Measurements from ENCODE around the gene AKAP17A.

The AKAP17A gene

GRCh38 chrX:1582686-1583437, 8.5 kb upstream of the AKAP17A start:
- peak; percentile 48 for DNase-seq (ENCODE audit: low read depth)

GRCh38 chrX:1584237-1585011, 7.0 kb upstream of the AKAP17A start:
- DNase-seq (ENCODE audit: low read depth), result no peak

GRCh38 chrX:1587161-1587560, 4.2 kb upstream of the AKAP17A start:
- no peak for DNase-seq (ENCODE audit: low read depth)

- no peak for DNase-seq (ENCODE audit: low read depth)
These were observed 1.9 kb upstream of the AKAP17A start for GRCh38 chrX:1589356-1590130.

- DNase-seq (ENCODE audit: low read depth), result no peak
These were observed 562 bp downstream of the AKAP17A start for GRCh38 chrX:1591863-1592469.

- no peak for DNase-seq (ENCODE audit: low read depth)
These were observed 1.2 kb downstream of the AKAP17A start for GRCh38 chrX:1592470-1593142.

- no peak for DNase-seq (ENCODE audit: low read depth)
These were observed 2.2 kb downstream of the AKAP17A start for GRCh38 chrX:1593286-1594271.

- DNase-seq (ENCODE audit: low read depth), result no peak
These were observed 4.3 kb downstream of the AKAP17A start for GRCh38 chrX:1595711-1596060.

- DNase-seq (ENCODE audit: low read depth), result no peak
These were observed 5.4 kb downstream of the AKAP17A start for GRCh38 chrX:1596676-1597344.

- no peak for DNase-seq (ENCODE audit: low read depth)
These were observed 6.1 kb downstream of the AKAP17A start for GRCh38 chrX:1597345-1598020.

- no peak for DNase-seq (ENCODE audit: low read depth)
These were observed 6.8 kb downstream of the AKAP17A start for GRCh38 chrX:1598021-1598875.

GRCh38 chrX:1598876-1599790, 7.7 kb downstream of the AKAP17A start:
- no peak for DNase-seq (ENCODE audit: low read depth)

GRCh38 chrX:1599791-1600405, 8.5 kb downstream of the AKAP17A start:
- DNase-seq (ENCODE audit: low read depth), result no peak

- DNase-seq (ENCODE audit: low read depth), result no peak
These were observed 9.1 kb downstream of the AKAP17A start for GRCh38 chrX:1600406-1601050.

- no peak for DNase-seq (ENCODE audit: low read depth)
These were observed 9.8 kb downstream of the AKAP17A start for GRCh38 chrX:1601051-1601767.

GRCh38 chrX:1601768-1602085, 10.3 kb downstream of the AKAP17A start:
- no peak for DNase-seq (ENCODE audit: low read depth)

Data from activated T-cell treated with anti-CD3 and anti-CD28 coated beads for 48 hours (primary cell).